Astrocyte (in vitro differentiated cells and primary cell): ENCODE results near the gene IQSEC2. TPM values are rescaled to one million over a fixed set of nuclear protein-coding genes. Genes with fewer than 3 reads are reported as not detected.

Experiments used
- DNase-seq: peaks from one replicate; pipeline ENCODE4 v3.0.0-alpha.2; 2010; ENCODE audit warnings: low read depth
- FAIRE-seq: peaks from 2 replicates; lab custom pipeline; 2011; peaks lifted over from hg19 to GRCh38; lab: Jason Lieb, UNC
- H2AFZ ChIP-seq: 2 replicates; pipeline ENCODE4 v1.6.0; 2012; ENCODE audit warnings: low read depth, low read length, inconsistent platforms
- H3K27ac ChIP-seq: 2 replicates; pipeline ENCODE4 v1.5.1; 2011; ENCODE audit warnings: low read depth, low read length, inconsistent platforms
- H3K27me3 ChIP-seq: 2 replicates; pipeline ENCODE4 v1.6.0; 2011; ENCODE audit warnings: low read length, inconsistent platforms; ENCODE audit not compliant: insufficient read depth
- H3K36me3 ChIP-seq: 2 replicates; pipeline ENCODE4 v1.5.1; 2011; ENCODE audit warnings: low read length, inconsistent platforms; ENCODE audit not compliant: insufficient read depth
- H3K4me1 ChIP-seq: 2 replicates; pipeline ENCODE4 v1.5.1; 2011; ENCODE audit warnings: low read length, inconsistent platforms; ENCODE audit not compliant: insufficient read depth
- H3K4me2 ChIP-seq: 2 replicates; pipeline ENCODE4 v1.6.0; 2012; ENCODE audit warnings: low read length, inconsistent platforms
- H3K4me3 ChIP-seq: 2 replicates; pipeline ENCODE4 v1.5.1; 2011; ENCODE audit warnings: low read depth, mild to moderate bottlenecking, low read length, inconsistent platforms; ENCODE audit not compliant: insufficient read depth
- H3K79me2 ChIP-seq: 2 replicates; pipeline ENCODE4 v1.6.0; 2012; ENCODE audit warnings: mild to moderate bottlenecking, low read length, inconsistent platforms; ENCODE audit not compliant: insufficient read depth
- H3K9ac ChIP-seq: 2 replicates; pipeline ENCODE4 v1.6.0; 2012; ENCODE audit warnings: mild to moderate bottlenecking, low read length, inconsistent platforms
- H3K9me3 ChIP-seq: 2 replicates; pipeline ENCODE4 v1.5.1; 2012; ENCODE audit warnings: low read depth, mild to moderate bottlenecking, low read length, inconsistent platforms; ENCODE audit not compliant: insufficient read depth
- H4K20me1 ChIP-seq: 2 replicates; pipeline ENCODE4 v1.6.0; 2012; ENCODE audit warnings: low read length, inconsistent platforms; ENCODE audit not compliant: insufficient read depth
- H3K27ac Mint-ChIP-seq: one replicate; pipeline ENCODE4 v1.8.0; 2021; ENCODE audit warnings: mild to moderate bottlenecking, mixed read lengths; ENCODE audit not compliant: unreplicated experiment
- H3K27me3 Mint-ChIP-seq: one replicate; pipeline ENCODE4 v1.8.0; 2021; ENCODE audit warnings: low read depth, mixed read lengths; ENCODE audit not compliant: unreplicated experiment
- H3K36me3 Mint-ChIP-seq: one replicate; pipeline ENCODE4 v1.8.0; 2021; ENCODE audit warnings: low read depth, mixed read lengths; ENCODE audit not compliant: unreplicated experiment
- H3K4me1 Mint-ChIP-seq: one replicate; pipeline ENCODE4 v1.8.0; 2021; ENCODE audit warnings: low read depth, mixed read lengths; ENCODE audit not compliant: unreplicated experiment
- H3K4me3 Mint-ChIP-seq: one replicate; pipeline ENCODE4 v1.8.0; 2021; ENCODE audit warnings: mild to moderate bottlenecking, moderate library complexity, mixed read lengths; ENCODE audit not compliant: unreplicated experiment
- H3K9me3 Mint-ChIP-seq: one replicate; pipeline ENCODE4 v1.8.0; 2021; ENCODE audit warnings: mild to moderate bottlenecking, mixed read lengths; ENCODE audit not compliant: unreplicated experiment
- EZH2 ChIP-seq: IDR thresholded peaks from 2 replicates; pipeline ENCODE4 v1.6.1; 2012; ENCODE audit warnings: mild to moderate bottlenecking, low read length, inconsistent platforms; ENCODE audit not compliant: insufficient read depth
- total RNA-seq: library from RNA; stranded (reverse); gene quantifications from 2 replicates; pipeline ENCODE4 v1.2.1, GENCODE V29; 2021
- TF ChIP-seq, protein P1 (sequence below): IDR thresholded peaks from 2 replicates; pipeline ENCODE4 v1.5.1; 2011; ENCODE audit warnings: low read depth, mild to moderate bottlenecking, inconsistent platforms, low read length, moderate library complexity; ENCODE audit not compliant: insufficient read depth

IQSEC2 gene
- total RNA-seq, 1 donor from 2014 or later: 8.2 TPM

DNA sequence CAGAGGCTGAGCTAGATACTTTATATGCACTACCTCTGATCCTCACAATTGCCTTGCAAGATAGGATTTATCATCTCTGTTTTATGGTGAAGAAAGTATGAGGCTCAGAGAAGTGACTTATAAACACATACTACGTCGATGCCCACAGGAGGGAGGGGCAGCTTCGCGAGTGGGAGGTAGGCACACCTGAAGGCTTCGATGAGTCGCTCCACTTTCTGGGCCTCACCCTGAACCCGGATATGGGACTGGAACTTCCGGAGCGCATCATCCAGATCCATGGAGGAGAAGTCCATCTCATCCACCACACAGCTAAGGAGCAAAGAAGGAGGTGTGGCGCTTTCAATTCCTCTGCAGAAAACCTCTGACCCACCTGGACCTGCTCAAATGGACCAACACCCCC is 33.5 kb downstream of the IQSEC2 start:
- H3K4me1 Mint-ChIP-seq: peaks cover 4% of the 10 kb centered on the region
- H3K36me3 Mint-ChIP-seq: peaks cover 5% of the 10 kb centered on the region
- Histone ChIP-seq H4K20me1 (no peaks in the 10 kb centered on the region), H3K27me3 (no peaks in the 10 kb centered on the region), H3K27ac (no peak overlapping the region), H3K9ac (no peak overlapping the region), H3K9me3 (no peaks in the 10 kb centered on the region), H3K36me3 (no peaks in the 10 kb centered on the region), H2AFZ (no peak overlapping the region), H3K4me3 (no peak overlapping the region), H3K79me2 (no peaks in the 10 kb centered on the region), H3K4me2 (no peak overlapping the region), H3K4me1 (no peaks in the 10 kb centered on the region)
- TF ChIP-seq, protein P1, sequence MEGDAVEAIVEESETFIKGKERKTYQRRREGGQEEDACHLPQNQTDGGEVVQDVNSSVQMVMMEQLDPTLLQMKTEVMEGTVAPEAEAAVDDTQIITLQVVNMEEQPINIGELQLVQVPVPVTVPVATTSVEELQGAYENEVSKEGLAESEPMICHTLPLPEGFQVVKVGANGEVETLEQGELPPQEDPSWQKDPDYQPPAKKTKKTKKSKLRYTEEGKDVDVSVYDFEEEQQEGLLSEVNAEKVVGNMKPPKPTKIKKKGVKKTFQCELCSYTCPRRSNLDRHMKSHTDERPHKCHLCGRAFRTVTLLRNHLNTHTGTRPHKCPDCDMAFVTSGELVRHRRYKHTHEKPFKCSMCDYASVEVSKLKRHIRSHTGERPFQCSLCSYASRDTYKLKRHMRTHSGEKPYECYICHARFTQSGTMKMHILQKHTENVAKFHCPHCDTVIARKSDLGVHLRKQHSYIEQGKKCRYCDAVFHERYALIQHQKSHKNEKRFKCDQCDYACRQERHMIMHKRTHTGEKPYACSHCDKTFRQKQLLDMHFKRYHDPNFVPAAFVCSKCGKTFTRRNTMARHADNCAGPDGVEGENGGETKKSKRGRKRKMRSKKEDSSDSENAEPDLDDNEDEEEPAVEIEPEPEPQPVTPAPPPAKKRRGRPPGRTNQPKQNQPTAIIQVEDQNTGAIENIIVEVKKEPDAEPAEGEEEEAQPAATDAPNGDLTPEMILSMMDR: no peak
- TF ChIP-seq EZH2: no peak
- no peak overlapping the region for H3K27ac Mint-ChIP-seq
- H3K9me3 Mint-ChIP-seq: no peaks in the 10 kb centered on the region
- no peaks in the 10 kb centered on the region for H3K27me3 Mint-ChIP-seq
- DNase-seq (no peak), FAIRE-seq (no peak)
- H3K4me3 Mint-ChIP-seq: no peak overlapping the region

DNA sequence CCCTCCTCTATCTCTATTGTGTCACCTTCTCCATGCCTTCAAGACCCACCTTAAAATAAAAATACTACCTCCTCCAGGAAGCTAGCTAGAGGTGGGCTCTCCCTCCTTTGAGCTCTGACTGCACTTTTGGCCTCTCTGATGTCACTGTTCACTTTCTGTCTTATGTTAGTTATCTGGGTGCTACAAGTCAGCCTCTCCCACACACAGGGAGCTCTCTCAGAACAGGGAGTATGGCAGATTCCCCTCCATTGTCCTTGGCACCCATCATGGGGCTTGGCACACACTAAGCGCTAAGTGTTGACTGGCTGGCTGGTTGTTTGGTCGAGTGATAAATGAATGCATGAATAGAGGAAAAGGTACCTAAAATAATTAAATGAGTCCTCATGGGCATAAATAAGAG is 35.2 kb downstream of the IQSEC2 start:
- Mint-ChIP-seq H3K9me3 (no peaks in the 10 kb centered on the region), H3K4me1 (peaks cover under 1% of the 10 kb centered on the region), H3K27ac (no peak overlapping the region), H3K36me3 (peaks cover 5% of the 10 kb centered on the region), H3K4me3 (no peak overlapping the region), H3K27me3 (no peaks in the 10 kb centered on the region)
- H3K9ac ChIP-seq: no peak overlapping the region
- H4K20me1 ChIP-seq: no peaks in the 10 kb centered on the region
- no peak overlapping the region for H3K4me3 ChIP-seq
- FAIRE-seq (no peak), DNase-seq (no peak)
- no peak overlapping the region for H3K27ac ChIP-seq
- no peak for TF ChIP-seq EZH2
- TF ChIP-seq, protein P1: no peak
- no peaks in the 10 kb centered on the region for H3K36me3 ChIP-seq
- no peak overlapping the region for H2AFZ ChIP-seq
- H3K27me3 ChIP-seq: no peaks in the 10 kb centered on the region
- no peaks in the 10 kb centered on the region for H3K4me1 ChIP-seq
- no peaks in the 10 kb centered on the region for H3K9me3 ChIP-seq
- no peaks in the 10 kb centered on the region for H3K79me2 ChIP-seq
- no peak overlapping the region for H3K4me2 ChIP-seq

DNA sequence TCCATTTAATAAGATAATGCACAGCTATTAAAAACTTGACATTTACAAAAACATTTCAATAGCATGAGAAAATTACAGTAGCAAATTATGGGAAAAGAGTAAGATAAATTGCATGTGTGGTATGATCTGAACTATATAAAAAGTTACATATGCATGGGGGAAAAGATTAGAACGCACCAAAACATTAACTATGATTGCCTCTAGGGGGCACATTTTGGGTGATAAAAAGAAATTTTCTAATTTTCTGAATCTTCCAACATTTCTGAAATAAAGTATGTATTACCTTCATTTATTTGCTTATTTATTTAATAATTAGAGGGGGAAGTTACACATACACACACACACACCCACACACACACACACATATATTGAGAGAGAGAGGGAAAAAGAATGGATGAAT is 36.8 kb downstream of the IQSEC2 start:
- Mint-ChIP-seq H3K27me3 (no peaks in the 10 kb centered on the region), H3K36me3 (peaks cover 5% of the 10 kb centered on the region), H3K4me3 (no peak overlapping the region), H3K9me3 (no peaks in the 10 kb centered on the region), H3K27ac (no peak overlapping the region), H3K4me1 (no peaks in the 10 kb centered on the region)
- no peak for TF ChIP-seq EZH2
- TF ChIP-seq, protein P1: peak; percentile 8
- Histone ChIP-seq H4K20me1 (no peaks in the 10 kb centered on the region), H3K9me3 (no peaks in the 10 kb centered on the region), H3K27ac (no peak overlapping the region), H3K27me3 (no peaks in the 10 kb centered on the region), H2AFZ (no peak overlapping the region), H3K4me1 (no peaks in the 10 kb centered on the region), H3K4me3 (no peak overlapping the region), H3K4me2 (no peak overlapping the region), H3K79me2 (no peaks in the 10 kb centered on the region), H3K9ac (no peak overlapping the region), H3K36me3 (no peaks in the 10 kb centered on the region)
- DNase-seq: no peak
- FAIRE-seq: peak; percentile 82
